Pancreas (tissue), 10 donors: Measurements from ENCODE around the gene CIROP. TPM values are rescaled to one million over a fixed set of nuclear protein-coding genes. Genes with fewer than 3 reads are reported as not detected.

Experiments used
- ATAC-seq, 4 donors: fragments of 200-7000 bp; cut with Tn5 transposase; one replicate each; pipeline versions ENCODE4 v1.8.0 to v1.9.1; 2020; ENCODE audit warnings: mild to moderate bottlenecking in 4 of 4, moderate library complexity in 4 of 4
- DNase-seq, 6 donors: peaks; one replicate each; pipeline ENCODE4 v3.0.0-alpha.2; 2020
- FAIRE-seq: peaks from 2 replicates; lab custom pipeline; 2012; peaks lifted over from hg19 to GRCh38; lab: Jason Lieb, UNC
- H3K27ac ChIP-seq, 4 donors: fragments of 200-600 bp; sonication (generic); 1 replicate in 3 of 4; 2 replicates in 1 of 4; pipeline versions ENCODE4 v1.5.0 to v1.8.0; 2020
- H3K27me3 ChIP-seq, 4 donors: fragments of 200-600 bp; one replicate each; pipeline ENCODE4 v1.8.0; 2021
- H3K36me3 ChIP-seq, 3 donors: fragments of 200-600 bp; sonication (generic) in 1 of 3; one replicate each; pipeline versions ENCODE4 v1.5.0 to v1.8.0; 2020 to 2021
- H3K4me1 ChIP-seq, 3 donors: fragments of 200-600 bp; one replicate each; pipeline ENCODE4 v1.8.0; 2021
- H3K4me3 ChIP-seq, 4 donors: fragments of 200-600 bp; sonication (generic) in 2 of 4; one replicate each; pipeline versions ENCODE4 v1.5.0 to v1.8.0; 2020 to 2021
- H3K9me3 ChIP-seq, 4 donors: fragments of 200-600 bp; one replicate each; pipeline ENCODE4 v1.8.0; 2021
- WGBS, 2 donors: extraction: QIAGEN DNeasy Blood & Tissue Kit; methylation state at CpG; one replicate each; pipeline ENCODE4 v1.1.7; 2013; 5-methylcytosine and 5-hydroxymethylcytosine counted together
- intact Hi-C, 3 donors: fragments of 100-400 bp; cut with DNase I; formaldehyde crosslinking; loops; one replicate each; pipeline versions ENCODE4 v1.11.1 to v1.14.2; 2022
- polyA plus RNA-seq, 2 donors: library from polyadenylated mRNA; stranded (reverse); fragments of 200-250 nt; gene quantifications; one replicate each; pipeline ENCODE4 v1.2.3, GENCODE V29; 2013
- total RNA-seq, 6 donors: library from RNA; stranded (reverse); fragmentation: NEBNext Ultra II Directional in 4 of 6; extraction: Animal tissue kit (Norgen Biotek cat#: 25700) in 4 of 6; gene quantifications; one replicate each; pipeline versions ENCODE4 v1.2.1 to v1.2.4, GENCODE V29; 2021 to 2023
- TF ChIP-seq, protein P1 (sequence below), 4 donors: fragments of 200-600 bp; sonication (generic) in 3 of 4; IDR thresholded peaks; one replicate each; pipeline versions ENCODE4 v1.5.0 to v1.8.0; 2021; ENCODE audit warnings: antibody characterized with exemption in 4 of 4
- donor health status: healthy with polysubstance abuse.
- donor health status: DM: no; HTN: no; CAD: no; lungs with moderate emphysema.
- donor health status: DM: no; HTN: no; CAD: no.
- donor health status: control.
- donor health status: control.
- donor health status: Bipolar disorder and iron deficiency.
- donor health status: DM: yes; HTN: yes; CAD: no.
- donor health status: DM: no; HTN: no; CAD: no.
- donor health status: DM: no; HTN: no; CAD: no.
- donor health status: DM: yes; HTN: yes; CAD: no.

CIROP gene
- total and polyA plus RNA-seq, 8 donors, result not detected

DNA sequence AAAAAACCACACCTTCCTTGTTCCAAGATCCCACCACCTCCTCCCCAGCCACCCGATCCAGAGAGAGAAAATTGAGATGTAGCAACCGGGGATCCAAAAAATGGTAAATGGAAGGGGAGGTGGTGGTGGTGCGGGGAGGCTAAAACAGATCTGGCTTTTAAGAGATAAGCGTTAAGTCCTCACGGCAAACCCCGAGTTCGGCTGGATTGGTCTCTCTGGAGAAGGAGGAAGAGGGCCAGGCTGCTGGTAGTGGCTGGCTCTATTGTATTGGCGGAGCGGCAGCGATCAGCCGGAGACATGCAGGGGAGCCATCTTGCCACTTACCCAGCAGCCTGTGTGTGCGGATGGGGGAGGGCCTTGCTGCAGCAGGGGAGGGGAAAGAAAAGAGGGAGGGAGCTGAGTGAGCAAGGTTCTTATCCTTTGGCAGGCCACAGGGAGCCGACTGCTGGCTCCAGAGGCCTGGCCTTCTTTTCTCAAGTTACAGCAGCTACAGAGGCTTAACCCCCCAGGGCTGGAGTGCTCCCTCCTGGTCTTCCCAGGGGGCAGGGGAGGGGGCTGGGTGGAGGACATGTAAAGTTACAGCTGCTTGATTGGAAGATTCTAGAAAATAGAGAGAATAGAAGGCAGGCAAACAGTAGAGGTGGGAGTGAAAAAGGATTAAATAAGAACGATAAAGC, 33.4 kb downstream of the CIROP start:
- intact Hi-C loops, result no loop called here
- no peaks in the 10 kb centered on the region for H3K27me3 ChIP-seq
- ATAC-seq (peak; percentile 89 to 96 (median 94)), DNase-seq (peak; percentile 83 to 92 (median 86)), FAIRE-seq (no peak)
- peaks cover 16 to 23% (median 19%) of the 10 kb centered on the region in 3 donors for H3K4me1 ChIP-seq
- peak overlapping the region; percentile 14 to 75 (median 52) for H3K27ac ChIP-seq
- peak overlapping the region; percentile 29 to 63 (median 35) for H3K4me3 ChIP-seq
- H3K36me3 ChIP-seq, result peaks cover 2 to 41% (median 11%) of the 10 kb centered on the region in 3 donors
- 0 to 1% methylated on average over 14 of the region's 14 CpGs for WGBS, 2 donors
- H3K9me3 ChIP-seq, result no peaks in the 10 kb centered on the region
- TF ChIP-seq, protein P1, sequence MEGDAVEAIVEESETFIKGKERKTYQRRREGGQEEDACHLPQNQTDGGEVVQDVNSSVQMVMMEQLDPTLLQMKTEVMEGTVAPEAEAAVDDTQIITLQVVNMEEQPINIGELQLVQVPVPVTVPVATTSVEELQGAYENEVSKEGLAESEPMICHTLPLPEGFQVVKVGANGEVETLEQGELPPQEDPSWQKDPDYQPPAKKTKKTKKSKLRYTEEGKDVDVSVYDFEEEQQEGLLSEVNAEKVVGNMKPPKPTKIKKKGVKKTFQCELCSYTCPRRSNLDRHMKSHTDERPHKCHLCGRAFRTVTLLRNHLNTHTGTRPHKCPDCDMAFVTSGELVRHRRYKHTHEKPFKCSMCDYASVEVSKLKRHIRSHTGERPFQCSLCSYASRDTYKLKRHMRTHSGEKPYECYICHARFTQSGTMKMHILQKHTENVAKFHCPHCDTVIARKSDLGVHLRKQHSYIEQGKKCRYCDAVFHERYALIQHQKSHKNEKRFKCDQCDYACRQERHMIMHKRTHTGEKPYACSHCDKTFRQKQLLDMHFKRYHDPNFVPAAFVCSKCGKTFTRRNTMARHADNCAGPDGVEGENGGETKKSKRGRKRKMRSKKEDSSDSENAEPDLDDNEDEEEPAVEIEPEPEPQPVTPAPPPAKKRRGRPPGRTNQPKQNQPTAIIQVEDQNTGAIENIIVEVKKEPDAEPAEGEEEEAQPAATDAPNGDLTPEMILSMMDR (IDR thresholded peaks at IDR 0.05), result no peak

DNA sequence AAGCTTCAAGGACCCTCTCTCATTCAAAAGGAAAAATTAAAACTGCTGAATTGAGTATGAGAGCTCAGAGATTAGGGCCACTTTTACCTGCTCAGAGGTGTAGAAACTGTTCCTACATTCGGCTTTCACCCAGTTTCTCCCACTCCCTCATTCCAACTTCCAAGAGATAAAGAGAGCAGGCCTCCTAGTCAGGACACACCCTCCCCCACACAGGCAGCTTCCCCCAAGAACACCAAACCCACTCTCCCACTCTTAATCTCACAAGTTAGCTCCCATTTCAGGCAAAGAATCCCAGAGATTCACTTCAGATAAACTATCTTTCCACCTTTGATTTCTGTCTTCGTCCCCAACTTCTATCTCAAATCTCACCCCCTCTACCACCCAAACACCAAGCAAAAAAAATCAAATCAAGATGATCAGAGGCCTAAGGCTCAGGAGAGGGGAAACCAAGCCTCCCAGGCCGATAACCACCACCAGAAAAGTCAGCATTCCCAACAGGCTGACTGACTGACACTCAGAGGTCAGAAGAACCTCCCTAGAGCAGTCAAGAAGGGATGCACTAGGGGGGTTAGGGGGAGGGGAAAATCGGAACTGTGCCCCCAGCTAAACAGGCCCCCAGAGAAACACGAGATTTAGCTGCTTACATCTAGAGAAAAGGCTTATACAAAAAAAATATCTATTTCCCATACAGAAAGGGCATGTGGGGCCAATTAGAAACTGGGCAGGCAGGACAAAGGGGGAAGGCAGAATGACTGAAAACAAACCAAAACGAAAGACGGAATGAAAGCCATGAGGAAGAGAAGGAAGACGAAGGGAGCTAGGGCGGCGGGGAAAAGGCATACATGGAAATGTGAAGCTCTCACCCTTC, 34.3 kb downstream of the CIROP start:
- WGBS, 2 donors, result 9 to 12% methylated on average over 10 of the region's 10 CpGs
- H3K4me1 ChIP-seq, result peaks cover 16 to 23% (median 19%) of the 10 kb centered on the region in 3 donors
- H3K27ac ChIP-seq, result peak overlapping the region in 3 of 4 donors; percentile 35 to 75 (median 69)
- peak in 1 of 6 donors; percentile 11 for DNase-seq
- intact Hi-C loops, result no loop called here
- H3K27me3 ChIP-seq, result no peaks in the 10 kb centered on the region
- TF ChIP-seq, protein P1 (IDR thresholded peaks at IDR 0.05), result no peak
- ATAC-seq, result no peak
- H3K9me3 ChIP-seq, result no peaks in the 10 kb centered on the region
- H3K36me3 ChIP-seq, result peaks cover 3 to 42% (median 14%) of the 10 kb centered on the region in 3 donors
- peak overlapping the region in 3 of 4 donors; percentile 32 to 63 (median 38) for H3K4me3 ChIP-seq
- no peak for FAIRE-seq

DNA sequence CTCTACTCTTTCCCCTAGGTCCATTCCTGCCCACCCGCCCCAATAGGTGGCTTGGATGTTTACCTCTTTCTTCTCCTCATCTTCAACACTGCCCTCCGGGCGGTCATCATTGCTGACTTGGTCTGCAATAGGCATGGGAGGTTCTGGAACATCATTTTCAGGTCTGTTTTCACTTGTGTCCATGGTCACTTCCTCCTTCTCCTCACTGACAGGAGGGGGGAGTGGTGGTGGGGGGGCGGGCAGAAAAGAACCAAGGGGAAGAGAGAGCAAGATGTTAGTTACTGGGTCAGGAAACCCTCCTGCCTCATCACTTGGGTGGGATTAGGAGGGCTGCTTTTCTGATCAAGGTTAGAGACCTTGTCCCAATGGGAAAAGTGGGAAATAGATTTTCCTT, 35.4 kb downstream of the CIROP start:
- DNase-seq (no peak), FAIRE-seq (no peak), ATAC-seq (no peak)
- no peak overlapping the region for H3K4me3 ChIP-seq
- H3K9me3 ChIP-seq, result no peaks in the 10 kb centered on the region
- TF ChIP-seq, protein P1 (IDR thresholded peaks at IDR 0.05), result no peak
- intact Hi-C loops, result loop anchor here in 1 of 3 donors (5.0 kb wide), 1 partner anchor 43 kb away; no protein-coding TSS in a partner anchor
- H3K4me1 ChIP-seq, result peaks cover 16 to 23% (median 19%) of the 10 kb centered on the region in 3 donors
- WGBS, 2 donors, result 85 to 87% methylated on average over 4 of the region's 4 CpGs
- H3K27ac ChIP-seq, result no peak overlapping the region
- H3K27me3 ChIP-seq, result no peaks in the 10 kb centered on the region
- H3K36me3 ChIP-seq, result peaks cover 3 to 44% (median 19%) of the 10 kb centered on the region in 3 donors

DNA sequence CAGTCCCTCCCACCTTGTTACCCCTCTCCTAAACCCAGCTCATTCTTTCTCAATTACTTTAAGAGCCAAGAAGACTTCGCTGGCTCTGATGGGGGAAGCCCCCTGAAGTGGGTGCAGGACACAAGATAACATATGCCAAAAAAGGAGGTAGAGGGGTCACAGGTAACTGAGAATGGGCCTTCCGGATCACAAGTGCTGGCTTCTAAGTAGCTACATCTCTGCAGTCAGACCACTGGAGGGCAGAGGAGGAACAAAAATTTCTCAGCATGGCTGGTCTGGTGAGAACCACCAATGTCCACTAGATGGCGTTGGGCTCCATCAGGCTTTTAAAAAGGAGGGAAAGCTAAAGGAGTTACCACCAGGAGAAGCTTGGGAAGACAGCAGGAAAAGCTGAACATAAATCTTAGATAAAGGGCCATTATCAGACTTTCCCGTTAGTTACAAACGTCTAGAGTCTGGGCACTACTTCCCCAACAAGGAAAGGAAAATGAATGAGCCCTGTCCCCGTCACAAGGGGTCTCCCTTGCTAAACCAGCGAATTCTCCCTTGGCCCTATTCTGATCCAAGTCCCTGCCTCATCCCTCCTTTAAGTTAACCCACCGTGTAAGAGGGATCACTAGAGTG, 35.9 kb downstream of the CIROP start:
- Histone ChIP-seq H3K4me3 (no peak overlapping the region), H3K27me3 (no peaks in the 10 kb centered on the region), H3K9me3 (no peaks in the 10 kb centered on the region), H3K36me3 (peaks cover 3 to 46% (median 23%) of the 10 kb centered on the region in 3 donors), H3K27ac (no peak overlapping the region), H3K4me1 (peaks cover 16 to 23% (median 19%) of the 10 kb centered on the region in 3 donors)
- WGBS, 2 donors, result 27 to 28% methylated on average over 8 of the region's 8 CpGs
- DNase-seq (peak in 4 of 6 donors; percentile 75 to 90 (median 78)), ATAC-seq (peak; percentile 72 to 87 (median 81)), FAIRE-seq (no peak)
- TF ChIP-seq, protein P1 (IDR thresholded peaks at IDR 0.05), result peak; percentile 94 to 98 (median 96)
- intact Hi-C loops, result loop anchor here in 1 of 3 donors (5.0 kb wide), 1 partner anchor 43 kb away; no protein-coding TSS in a partner anchor
